Measurements from ENCODE around the gene ZSCAN5A.

DNA sequence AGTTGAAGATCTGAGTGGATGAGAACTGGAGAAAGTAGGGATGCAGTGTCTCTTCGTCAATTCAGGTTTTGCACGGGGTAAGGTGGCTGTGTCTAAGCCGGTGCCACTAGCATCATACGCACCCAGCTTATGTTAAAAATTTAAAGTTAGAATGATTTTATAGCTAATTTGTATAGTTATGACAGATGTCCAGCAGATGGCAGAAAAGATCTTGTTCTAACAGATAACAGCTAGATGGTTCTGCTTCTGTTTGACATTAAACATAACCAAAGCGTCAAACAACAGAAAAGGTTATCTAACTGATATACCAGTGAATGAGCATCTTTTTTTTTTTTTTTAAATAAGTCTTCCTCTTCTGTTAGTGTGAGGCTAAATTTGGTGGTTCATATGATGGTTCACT, 60.9 kb downstream of the ZSCAN5A start:
- TF ChIP-seq, protein P1, sequence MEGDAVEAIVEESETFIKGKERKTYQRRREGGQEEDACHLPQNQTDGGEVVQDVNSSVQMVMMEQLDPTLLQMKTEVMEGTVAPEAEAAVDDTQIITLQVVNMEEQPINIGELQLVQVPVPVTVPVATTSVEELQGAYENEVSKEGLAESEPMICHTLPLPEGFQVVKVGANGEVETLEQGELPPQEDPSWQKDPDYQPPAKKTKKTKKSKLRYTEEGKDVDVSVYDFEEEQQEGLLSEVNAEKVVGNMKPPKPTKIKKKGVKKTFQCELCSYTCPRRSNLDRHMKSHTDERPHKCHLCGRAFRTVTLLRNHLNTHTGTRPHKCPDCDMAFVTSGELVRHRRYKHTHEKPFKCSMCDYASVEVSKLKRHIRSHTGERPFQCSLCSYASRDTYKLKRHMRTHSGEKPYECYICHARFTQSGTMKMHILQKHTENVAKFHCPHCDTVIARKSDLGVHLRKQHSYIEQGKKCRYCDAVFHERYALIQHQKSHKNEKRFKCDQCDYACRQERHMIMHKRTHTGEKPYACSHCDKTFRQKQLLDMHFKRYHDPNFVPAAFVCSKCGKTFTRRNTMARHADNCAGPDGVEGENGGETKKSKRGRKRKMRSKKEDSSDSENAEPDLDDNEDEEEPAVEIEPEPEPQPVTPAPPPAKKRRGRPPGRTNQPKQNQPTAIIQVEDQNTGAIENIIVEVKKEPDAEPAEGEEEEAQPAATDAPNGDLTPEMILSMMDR (IDR thresholded peaks at IDR 0.05), result peak in 1 of 4 experiments; percentile 13
- no peak for TF ChIP-seq POLR2A (IDR thresholded peaks at IDR 0.05)
- no peak for TF ChIP-seq EP300 (IDR thresholded peaks at IDR 0.05)
